Stimulated activated CD8-positive, alpha-beta memory T cell treated with anti-CD3 and anti-CD28 coated beads, Interleukin-2, amount 100 ng/mL, for 1 hour (primary cell): ENCODE measurements around the gene THBS3.
A peak's percentile ranks its signal among the peaks of the same experiment; 100 is the strongest.
"Not testable (repeated sequence)": the region's sequence is repeated elsewhere in the genome, so short reads cannot be mapped to it uniquely, and the experiment has no call there.

Source experiments
- DNase-seq, 2 donors: peaks; one replicate each; pipeline ENCODE4 v3.0.0-alpha.2; 2020; ENCODE audit warnings: low read depth in 2 of 2

Gene THBS3

GRCh38 chr1:155207806-155208540 lies at the start of gene THBS3:
Gene THBS3, minus strand, starts transcription at chr1:155207897. Its CDS starts 21 bp downstream, at chr1:155207876.
- DNase-seq, result no peak

- DNase-seq, result no peak
Observed at GRCh38 chr1:155256058-155256852, 48.6 kb upstream of the THBS3 start.

- peak; percentile 46 to 49 for DNase-seq
Observed at GRCh38 chr1:155255243-155256007, 47.7 kb upstream of the THBS3 start, which contains the start of gene ENTREP3. Gene ENTREP3, minus strand, starts transcription at chr1:155255483. Its CDS starts 606 bp downstream, at chr1:155254877.

- DNase-seq, result no peak
Observed at GRCh38 chr1:155254714-155255242, 47.1 kb upstream of the THBS3 start.

- DNase-seq, result no peak
Observed at GRCh38 chr1:155254228-155254713, 46.6 kb upstream of the THBS3 start.

GRCh38 chr1:155253797-155254196 lies 46.1 kb upstream of the THBS3 start:
- DNase-seq, result no peak

- no peak for DNase-seq
Observed at GRCh38 chr1:155253208-155253607, 45.5 kb upstream of the THBS3 start.

- DNase-seq, result no peak
Observed at GRCh38 chr1:155251566-155251965, 43.9 kb upstream of the THBS3 start.

GRCh38 chr1:155250633-155251449 lies 43.1 kb upstream of the THBS3 start:
- peak; percentile 92 to 95 for DNase-seq

GRCh38 chr1:155250246-155250632 lies 42.5 kb upstream of the THBS3 start:
- no peak for DNase-seq

- DNase-seq, result no peak
Observed at GRCh38 chr1:155247667-155248553, 40.2 kb upstream of the THBS3 start.

GRCh38 chr1:155246796-155247195 lies 39.1 kb upstream of the THBS3 start:
- DNase-seq, result not testable (repeated sequence)

GRCh38 chr1:155245163-155245524 lies 37.4 kb upstream of the THBS3 start:
- DNase-seq, result no peak

- peak; percentile 88 to 89 for DNase-seq
Observed at GRCh38 chr1:155244368-155245162, 36.9 kb upstream of the THBS3 start.

GRCh38 chr1:155242805-155243358 lies 35.2 kb upstream of the THBS3 start:
- no peak for DNase-seq

- no peak for DNase-seq
Observed at GRCh38 chr1:155241841-155242264, 34.2 kb upstream of the THBS3 start.

GRCh38 chr1:155241069-155241679 lies 33.5 kb upstream of the THBS3 start:
- no peak for DNase-seq

- DNase-seq, result no peak
Observed at GRCh38 chr1:155236451-155236850, 28.8 kb upstream of the THBS3 start.
